ENCODE results near the gene ADGRF5.

ADGRF5 gene

GRCh38 chr6:46921731-46922130 lies at the start of gene ADGRF5:
TSS of gene ADGRF5 (minus strand) at chr6:46921938. CDS start at chr6:46906762, 15,176 bp downstream.
- DNase-seq (ENCODE audit: low read depth), result no peak

- DNase-seq (ENCODE audit: low read depth), result no peak
Measured at GRCh38 chr6:46969206-46969605, 47.5 kb upstream of the ADGRF5 start.

- DNase-seq (ENCODE audit: low read depth), result no peak
Measured at GRCh38 chr6:46967826-46968349, 46.1 kb upstream of the ADGRF5 start.

GRCh38 chr6:46964716-46965519 lies 43.2 kb upstream of the ADGRF5 start:
- no peak for DNase-seq (ENCODE audit: low read depth)

- DNase-seq (ENCODE audit: low read depth), result no peak
Measured at GRCh38 chr6:46963626-46964025, 41.9 kb upstream of the ADGRF5 start.

- DNase-seq (ENCODE audit: low read depth), result no peak
Measured at GRCh38 chr6:46963039-46963438, 41.3 kb upstream of the ADGRF5 start.

- DNase-seq (ENCODE audit: low read depth), result no peak
Measured at GRCh38 chr6:46961711-46962110, 40.0 kb upstream of the ADGRF5 start.

- DNase-seq (ENCODE audit: low read depth), result no peak
Measured at GRCh38 chr6:46961232-46961631, 39.5 kb upstream of the ADGRF5 start.

GRCh38 chr6:46959419-46959818 lies 37.7 kb upstream of the ADGRF5 start:
- DNase-seq (ENCODE audit: low read depth), result no peak

- DNase-seq (ENCODE audit: low read depth), result no peak
Measured at GRCh38 chr6:46956409-46956808, 34.7 kb upstream of the ADGRF5 start.

GRCh38 chr6:46954837-46955451 lies 33.2 kb upstream of the ADGRF5 start:
- no peak for DNase-seq (ENCODE audit: low read depth)

GRCh38 chr6:46953921-46954320 lies 32.2 kb upstream of the ADGRF5 start:
- DNase-seq (ENCODE audit: low read depth), result no peak

- no peak for DNase-seq (ENCODE audit: low read depth)
Measured at GRCh38 chr6:46949632-46950280, 28.0 kb upstream of the ADGRF5 start.

GRCh38 chr6:46948699-46949098 lies 27.0 kb upstream of the ADGRF5 start:
- DNase-seq (ENCODE audit: low read depth), result no peak

- DNase-seq (ENCODE audit: low read depth), result no peak
Measured at GRCh38 chr6:46947497-46947896, 25.8 kb upstream of the ADGRF5 start.

- DNase-seq (ENCODE audit: low read depth), result no peak
Measured at GRCh38 chr6:46940433-46941226, 18.9 kb upstream of the ADGRF5 start.

GRCh38 chr6:46937642-46938041 lies 15.9 kb upstream of the ADGRF5 start:
- DNase-seq (ENCODE audit: low read depth), result no peak

- DNase-seq (ENCODE audit: low read depth), result no peak
Measured at GRCh38 chr6:46935687-46936086, 13.9 kb upstream of the ADGRF5 start.

- DNase-seq (ENCODE audit: low read depth), result no peak
Measured at GRCh38 chr6:46933751-46934150, 12.0 kb upstream of the ADGRF5 start.

GRCh38 chr6:46932526-46933319 lies 11.0 kb upstream of the ADGRF5 start:
- DNase-seq (ENCODE audit: low read depth), result no peak

- DNase-seq (ENCODE audit: low read depth), result no peak
Measured at GRCh38 chr6:46931416-46931815, 9.7 kb upstream of the ADGRF5 start.

Measured in stimulated activated CD8-positive, alpha-beta memory T cell treated with anti-CD3 and anti-CD28 coated beads, Interleukin-4, amount 100 ng/mL, for 24 hours (primary cell).